Adrenal gland (tissue), 12 donors: ENCODE data around the gene CRACR2A. TPM values are rescaled to one million over a fixed set of nuclear protein-coding genes. Genes with fewer than 3 reads are reported as not detected.

ENCODE experiments used
- DNase-seq, 7 donors: peaks; one replicate each; pipeline ENCODE4 v3.0.0-alpha.2; 2019 to 2020
- H3K27ac ChIP-seq, 5 donors: fragments of 200-600 bp; sonication (generic) in 4 of 5; 1 replicate in 3 of 5; 2 replicates in 2 of 5; pipeline versions ENCODE4 v1.5.1 to v1.8.0; 2016 to 2020; ENCODE audit warnings: mild to moderate bottlenecking in 1 of 5
- H3K27me3 ChIP-seq: fragments of 200-600 bp; 2 replicates; pipeline ENCODE4 v1.8.0; 2021
- H3K36me3 ChIP-seq, 2 donors: fragments of 200-600 bp; replicated peaks in 1 of 2; 1 replicate in 1 of 2; 2 replicates in 1 of 2; pipeline versions ENCODE4 v1.5.1 to v1.8.0; 2018 to 2022
- H3K4me1 ChIP-seq, 2 donors: fragments of 200-600 bp; replicated peaks in 1 of 2; 1 replicate in 1 of 2; 2 replicates in 1 of 2; pipeline versions ENCODE4 v1.5.1 to v1.8.0; 2018 to 2021
- H3K4me3 ChIP-seq, 4 donors: fragments of 200-600 bp; sonication (generic) in 3 of 4; one replicate each; pipeline ENCODE4 v1.5.1; 2016 to 2018
- H3K9me3 ChIP-seq, 3 donors: fragments of 200-600 bp; sonication (generic) in 1 of 3; replicated peaks in 1 of 3; 1 replicate in 2 of 3; 2 replicates in 1 of 3; pipeline versions ENCODE4 v1.5.1 to v1.8.0; 2016 to 2021
- CTCF ChIP-seq, 6 experiments: fragments of 450-650 bp in 4 of 6; fragments of 200-600 bp in 2 of 6; sonication (generic) in 1 of 6; IDR thresholded peaks; 1 replicate in 5 of 6; 2 replicates in 1 of 6; pipeline versions ENCODE4 v1.5.1 to v1.8.0; 2016 to 2021; ENCODE audit warnings: antibody characterized with exemption in 6 of 6, mild to moderate bottlenecking in 2 of 6, moderate library complexity in 1 of 6
- POLR2A ChIP-seq, 2 donors: fragments of 450-650 bp; IDR thresholded peaks; one replicate each; pipeline ENCODE4 v1.6.1; 2017; ENCODE audit warnings: antibody characterized with exemption in 2 of 2, mild to moderate bottlenecking in 2 of 2, moderate library complexity in 1 of 2
- WGBS, 4 donors: extraction: QIAGEN DNeasy Blood & Tissue Kit in 2 of 4; methylation state at CpG; one replicate each; pipeline versions ENCODE4 v1.1.5 to v1.1.7; 2013 to 2017; 5-methylcytosine and 5-hydroxymethylcytosine counted together
- intact Hi-C, 2 donors: fragments of 100-400 bp; cut with DNase I; formaldehyde crosslinking; loops; one replicate each; pipeline versions ENCODE4 v1.14.1 to v1.15.0; 2022 to 2023
- polyA plus RNA-seq, 3 donors: library from polyadenylated mRNA; stranded (reverse); fragments of 200-250 nt in 2 of 3; fragments of 350-450 nt in 1 of 3; fragmentation: Illumina TruSeq in 1 of 3; extraction: RNeasy Lipid Tissue Mini Kit (QIAGEN cat#74804) in 1 of 3; gene quantifications; one replicate each; pipeline ENCODE4 v1.2.3, GENCODE V29; 2013 to 2014
- total RNA-seq, 9 donors: library from RNA; depleted of rRNA in 4 of 9; stranded (reverse); fragments of >200 nt in 4 of 9; fragments of 120-200 nt in 1 of 9; fragmentation: NEBNext Ultra II Directional in 1 of 9; extraction: Animal tissue kit (Norgen Biotek cat#: 25700) in 1 of 9; gene quantifications; one replicate each; pipeline versions ENCODE4 v1.1.0 to v1.2.4, GENCODE V29; 2013 to 2023
- donor health status: healthy with polysubstance abuse.
- donor health status: Bipolar disorder and iron deficiency.
- donor health status: DM: yes; HTN: yes; CAD: no.
- donor health status: DM: no; HTN: no; CAD: no.
- donor health status: DM: no; HTN: no; CAD: no.
- donor health status: DM: yes; HTN: yes; CAD: no.

Gene CRACR2A
- total and polyA plus RNA-seq, 12 donors = 0.50 to 3.5 (median 2.0) TPM

DNA sequence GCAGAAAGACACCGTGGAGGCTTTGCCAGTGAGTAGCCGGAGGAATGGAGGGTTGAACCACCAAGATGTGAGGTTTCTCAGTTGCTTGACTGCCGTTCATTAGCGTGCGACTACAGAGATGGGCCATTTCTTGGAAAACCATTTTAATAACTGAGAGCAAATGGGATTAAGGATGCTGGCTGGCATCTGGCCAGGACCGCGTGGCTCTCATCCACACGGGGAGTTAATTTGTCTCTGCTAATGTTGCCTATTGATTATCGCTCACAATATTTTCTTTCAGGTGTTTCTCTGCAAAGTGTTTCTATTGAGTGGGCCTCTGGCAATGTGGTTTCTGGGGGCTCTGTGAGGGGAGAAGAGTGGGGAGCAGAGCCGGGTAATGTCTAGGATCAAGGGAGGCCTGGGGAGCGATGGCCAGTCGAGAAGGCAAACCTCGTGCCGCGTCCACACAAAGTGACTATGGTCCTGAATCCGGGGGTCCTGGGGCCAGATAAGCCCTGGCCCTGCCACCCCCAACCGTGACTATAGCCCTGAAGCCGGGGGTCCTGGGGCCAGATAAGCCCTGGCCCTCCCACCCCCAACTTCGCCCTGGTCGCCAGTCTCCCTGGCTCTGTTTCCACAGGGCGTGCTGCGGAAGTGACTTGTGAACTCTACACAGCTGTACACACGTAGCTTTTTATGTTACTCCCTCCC lies 151.3 kb downstream of the CRACR2A start:
- Histone ChIP-seq H3K36me3 (no peaks in the 10 kb centered on the region), H3K4me1 (no peaks in the 10 kb centered on the region), H3K27me3 (no peaks in the 10 kb centered on the region), H3K9me3 (no peaks in the 10 kb centered on the region), H3K4me3 (no peak overlapping the region), H3K27ac (no peak overlapping the region)
- intact Hi-C loops = no loop called here
- TF ChIP-seq POLR2A (IDR thresholded peaks at IDR 0.05) (no peak), CTCF (IDR thresholded peaks at IDR 0.05) (no peak)
- DNase-seq = no peak
- 78 to 88% (median 80%) methylated on average over 23 of the region's 23 CpGs for WGBS, 4 donors

- Histone ChIP-seq H3K4me1 (no peaks in the 10 kb centered on the region), H3K36me3 (no peaks in the 10 kb centered on the region), H3K27me3 (no peaks in the 10 kb centered on the region), H3K9me3 (no peaks in the 10 kb centered on the region), H3K4me3 (no peak overlapping the region), H3K27ac (no peak overlapping the region)
- WGBS, 4 donors = 89 to 94% (median 90%) methylated on average over 7 of the region's 7 CpGs
- DNase-seq = no peak
- TF ChIP-seq POLR2A (IDR thresholded peaks at IDR 0.05) (no peak), CTCF (IDR thresholded peaks at IDR 0.05) (no peak)
- intact Hi-C loops = no loop called here
Observed at GRCh38 chr12:3600951-3601350, 152.0 kb downstream of the CRACR2A start.

DNA sequence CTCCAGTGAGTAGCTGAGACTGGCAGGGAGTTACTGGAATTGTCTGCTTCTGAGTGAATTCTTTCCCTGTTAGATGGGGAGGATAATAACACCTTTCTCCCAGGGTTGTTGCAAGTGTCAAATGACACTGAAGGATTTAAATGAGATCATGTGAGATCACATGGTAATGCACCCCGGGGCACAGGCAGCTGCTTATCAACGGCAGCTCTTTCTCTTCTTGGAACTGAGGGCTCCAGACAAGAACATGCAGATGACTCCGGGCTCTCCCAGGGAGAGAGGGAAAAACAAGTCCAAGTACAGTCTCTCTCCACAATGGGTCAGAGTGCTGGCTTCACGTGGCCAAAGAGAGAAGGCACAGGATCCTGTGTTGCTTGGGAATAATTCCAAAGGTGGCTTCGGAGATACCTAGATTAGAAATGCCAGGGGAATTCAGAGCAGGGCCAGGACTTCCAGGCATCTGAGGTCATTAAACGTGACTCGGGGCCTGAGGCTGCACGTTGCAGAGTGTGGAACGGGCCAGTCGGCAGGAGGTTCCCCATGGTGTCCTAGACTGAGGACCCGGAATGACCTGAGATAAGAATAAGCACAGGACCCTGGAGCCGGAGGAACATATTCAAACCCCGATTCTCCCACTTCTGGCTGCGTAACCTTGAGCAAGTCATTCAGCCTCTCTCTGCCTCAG lies 152.7 kb downstream of the CRACR2A start:
- TF ChIP-seq CTCF (IDR thresholded peaks at IDR 0.05) = no peak
- no peak for TF ChIP-seq POLR2A (IDR thresholded peaks at IDR 0.05)
- WGBS, 4 donors = 74 to 79% (median 76%) methylated on average over 8 to 14 of the region's 14 CpGs
- H3K4me3 ChIP-seq = no peak overlapping the region
- no peak overlapping the region for H3K27ac ChIP-seq
- no peak for DNase-seq
- H3K4me1 ChIP-seq = no peaks in the 10 kb centered on the region
- intact Hi-C loops = no loop called here
- H3K9me3 ChIP-seq = no peaks in the 10 kb centered on the region
- H3K36me3 ChIP-seq = no peaks in the 10 kb centered on the region
- no peaks in the 10 kb centered on the region for H3K27me3 ChIP-seq

- TF ChIP-seq POLR2A (IDR thresholded peaks at IDR 0.05) = no peak
- TF ChIP-seq CTCF (IDR thresholded peaks at IDR 0.05) = no peak
- Histone ChIP-seq H3K36me3 (no peaks in the 10 kb centered on the region), H3K4me3 (no peak overlapping the region), H3K9me3 (no peaks in the 10 kb centered on the region), H3K4me1 (no peaks in the 10 kb centered on the region), H3K27me3 (no peaks in the 10 kb centered on the region), H3K27ac (no peak overlapping the region)
- intact Hi-C loops = no loop called here
- no peak for DNase-seq
- WGBS, 4 donors = 77 to 85% (median 81%) methylated on average over 16 to 17 of the region's 17 CpGs
Observed at GRCh38 chr12:3598896-3599860, 153.7 kb downstream of the CRACR2A start.
